ENCODE results near the gene RAD23A. TPM values are rescaled to one million over a fixed set of nuclear protein-coding genes. Genes with fewer than 3 reads are reported as not detected.

The RAD23A gene
- total and polyA plus RNA-seq, 10 of the 15 experiments (the other 5 are each of a cell fraction or from before 2014, with no cell fraction given), result 8.8 to 198 (median 119) TPM

GRCh38 chr19:12973236-12973635 is 27.6 kb downstream of the RAD23A start:
- no peaks in the 10 kb centered on the region for H3K36me3 ChIP-seq (ENCODE audit: control insufficient read depth in 2 of 2, insufficient read depth in 2 of 2, low read length in 1 of 2)
- ATAC-seq, result no peak
- SMC1A ChIA-PET (ENCODE audit: uncharacterized antibody, unreplicated experiment), result interaction anchor here (1.6 kb wide), 1 partner anchor 8 kb away, joined by 4 read pairs; no protein-coding TSS in a partner anchor

More at GRCh38 chr19:12973236-12973635, 27.6 kb downstream of the RAD23A start:
- Histone ChIP-seq H4K20me1 (ENCODE audit: control insufficient read depth, insufficient read depth) (no peaks in the 10 kb centered on the region), H3K9me3 (replicated peaks; ENCODE audit: control insufficient read depth, insufficient read depth, low read length) (no peaks in the 10 kb centered on the region), H3K79me2 (ENCODE audit: control insufficient read depth, insufficient read depth, low read length) (no peaks in the 10 kb centered on the region), H2AFZ (ENCODE audit: control insufficient read depth, low read depth, low read length) (no peak overlapping the region), H3K27me3 (replicated peaks in 1 of 2; ENCODE audit: control insufficient read depth in 2 of 2, insufficient read depth in 2 of 2, low read length in 1 of 2) (no peaks in the 10 kb centered on the region), H3K4me1 (ENCODE audit: control insufficient read depth, insufficient read depth, low read length) (no peaks in the 10 kb centered on the region), H3K9ac (ENCODE audit: control insufficient read depth, insufficient read depth, low read length) (no peak overlapping the region), H3K27ac (ENCODE audit: control insufficient read depth, insufficient read depth) (no peak overlapping the region), H3K4me3 (no peak overlapping the region), H3K4me2 (ENCODE audit: control insufficient read depth, insufficient read depth) (no peak overlapping the region)
- no peak for FAIRE-seq
- ChIA-PET CTCF (interaction anchor here (0.7 to 13.5 kb wide), 6 partner anchors 8 to 131 kb away, joined by 3 to 247 read pairs (median 32); no protein-coding TSS in a partner anchor), RAD21 (ENCODE audit: unreplicated experiment) (interaction anchor here (5.0 kb wide), 1 partner anchor 88 kb away, joined by 49 read pairs; no protein-coding TSS in a partner anchor), POLR2A (no interaction called here)
- no peak for TF ChIP-seq RAD21 (IDR thresholded peaks at IDR 0.05; ENCODE audit: insufficient read depth, low read depth, low read length)
- no peak for TF ChIP-seq SUZ12 (IDR thresholded peaks at IDR 0.05; ENCODE audit: unreplicated experiment)
- TF ChIP-seq MAX (IDR thresholded peaks at IDR 0.05; ENCODE audit: low read depth, low read length), result no peak
- TF ChIP-seq EED (IDR thresholded peaks at IDR 0.05; ENCODE audit: low read depth), result no peak
- TF ChIP-seq KDM1A (IDR thresholded peaks at IDR 0.05; ENCODE audit: borderline replicate concordance), result no peak
- TF ChIP-seq FOXM1 (IDR thresholded peaks at IDR 0.05; ENCODE audit: low read depth, low read length), result no peak
- TF ChIP-seq TBL1XR1 (IDR thresholded peaks at IDR 0.05; ENCODE audit: low read depth, low read length), result no peak
- TF ChIP-seq ZSCAN29 (IDR thresholded peaks at IDR 0.05), result no peak
- TF ChIP-seq REST (IDR thresholded peaks at IDR 0.05; ENCODE audit: low read depth, low read length), result no peak
- TF ChIP-seq HDAC6 (IDR thresholded peaks at IDR 0.05; ENCODE audit: unreplicated experiment), result no peak
- TF ChIP-seq SMARCA5 (IDR thresholded peaks at IDR 0.05), result no peak
- no peak for TF ChIP-seq NRF1 (conservative IDR thresholded peaks at IDR 0.05; ENCODE audit: low read depth, low read length)
- TF ChIP-seq ZNF622 (IDR thresholded peaks at IDR 0.05), result no peak
- no peak for TF ChIP-seq ZNF384 (IDR thresholded peaks at IDR 0.05; ENCODE audit: borderline replicate concordance, low read depth, low read length)
- WGBS (ENCODE audit: insufficient coverage, insufficient replicate concordance, low lambda C conversion rate, missing lambda C conversion rate), result 62% methylated on average over 16 of the region's 16 CpGs
- intact Hi-C loops (cut with micrococcal nuclease; ENCODE audit: unreplicated experiment), result no loop called here
- in situ Hi-C loops (cut with MboI), result loop anchor here (10.0 kb wide), 1 partner anchor 292 kb away; no protein-coding TSS in a partner anchor
- no peak for DNase-seq (ENCODE audit: low read depth, low spot score)
- BruUV-seq (replicated peaks), result no TSS peak

Measured in GM12878 (cell line).